ENCODE measurements around the gene RALGDS.
A peak's percentile ranks its signal among the peaks of the same experiment; 100 is the strongest.
"Not testable (repeated sequence)": the region's sequence is repeated elsewhere in the genome, so short reads cannot be mapped to it uniquely, and the experiment has no call there.

The RALGDS gene

DNA sequence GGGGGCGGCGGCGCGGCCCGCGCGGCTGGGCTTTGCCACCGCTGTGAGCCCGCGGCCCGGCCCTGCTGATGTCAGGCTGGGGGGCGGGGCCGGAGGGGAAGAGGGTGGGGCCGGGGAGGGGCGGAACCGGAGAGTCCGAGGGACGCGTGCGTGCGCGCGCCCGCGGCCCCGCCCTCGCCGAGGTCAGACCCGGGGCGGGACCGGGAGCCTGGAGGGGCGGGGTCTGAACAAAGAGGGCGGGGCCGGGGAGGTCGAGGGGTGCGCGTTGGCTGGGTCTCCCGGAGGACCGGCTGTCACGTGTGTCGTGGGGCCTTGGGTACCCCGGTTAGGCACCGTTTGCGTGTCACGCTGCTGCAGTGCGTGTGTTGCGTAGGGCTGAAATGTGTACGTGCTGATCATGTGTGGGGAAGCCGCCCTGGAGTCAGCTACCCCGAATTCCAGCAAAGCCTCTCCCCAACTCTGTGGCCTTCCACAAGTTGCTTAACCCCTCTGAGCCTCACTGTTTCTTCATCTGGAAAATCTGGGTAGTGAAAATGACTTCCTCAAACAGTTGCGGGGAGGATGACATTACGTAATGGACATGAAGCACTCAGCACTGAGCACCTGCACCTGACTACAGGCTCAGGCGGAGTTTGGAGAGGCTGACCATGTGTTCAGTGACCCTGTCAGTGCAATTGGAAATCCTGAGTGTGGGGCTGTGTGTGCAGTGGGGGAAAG lies at the start of gene RALGDS:
TSS of gene RALGDS (minus strand) at position 43 of the 717 bp plus-strand sequence. CDS start 86 bp downstream, outside the sequence.
- peak; percentile 93 for DNase-seq (ENCODE audit: low read depth)
- TF ChIP-seq, protein P1, sequence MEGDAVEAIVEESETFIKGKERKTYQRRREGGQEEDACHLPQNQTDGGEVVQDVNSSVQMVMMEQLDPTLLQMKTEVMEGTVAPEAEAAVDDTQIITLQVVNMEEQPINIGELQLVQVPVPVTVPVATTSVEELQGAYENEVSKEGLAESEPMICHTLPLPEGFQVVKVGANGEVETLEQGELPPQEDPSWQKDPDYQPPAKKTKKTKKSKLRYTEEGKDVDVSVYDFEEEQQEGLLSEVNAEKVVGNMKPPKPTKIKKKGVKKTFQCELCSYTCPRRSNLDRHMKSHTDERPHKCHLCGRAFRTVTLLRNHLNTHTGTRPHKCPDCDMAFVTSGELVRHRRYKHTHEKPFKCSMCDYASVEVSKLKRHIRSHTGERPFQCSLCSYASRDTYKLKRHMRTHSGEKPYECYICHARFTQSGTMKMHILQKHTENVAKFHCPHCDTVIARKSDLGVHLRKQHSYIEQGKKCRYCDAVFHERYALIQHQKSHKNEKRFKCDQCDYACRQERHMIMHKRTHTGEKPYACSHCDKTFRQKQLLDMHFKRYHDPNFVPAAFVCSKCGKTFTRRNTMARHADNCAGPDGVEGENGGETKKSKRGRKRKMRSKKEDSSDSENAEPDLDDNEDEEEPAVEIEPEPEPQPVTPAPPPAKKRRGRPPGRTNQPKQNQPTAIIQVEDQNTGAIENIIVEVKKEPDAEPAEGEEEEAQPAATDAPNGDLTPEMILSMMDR (IDR thresholded peaks at IDR 0.05; ENCODE audit: insufficient read depth, low read depth, low read length, missing control alignments), result no peak
- H3K4me3 ChIP-seq (ENCODE audit: low read depth, low read length), result peak within 1 kb of the TSS; percentile 67

DNA sequence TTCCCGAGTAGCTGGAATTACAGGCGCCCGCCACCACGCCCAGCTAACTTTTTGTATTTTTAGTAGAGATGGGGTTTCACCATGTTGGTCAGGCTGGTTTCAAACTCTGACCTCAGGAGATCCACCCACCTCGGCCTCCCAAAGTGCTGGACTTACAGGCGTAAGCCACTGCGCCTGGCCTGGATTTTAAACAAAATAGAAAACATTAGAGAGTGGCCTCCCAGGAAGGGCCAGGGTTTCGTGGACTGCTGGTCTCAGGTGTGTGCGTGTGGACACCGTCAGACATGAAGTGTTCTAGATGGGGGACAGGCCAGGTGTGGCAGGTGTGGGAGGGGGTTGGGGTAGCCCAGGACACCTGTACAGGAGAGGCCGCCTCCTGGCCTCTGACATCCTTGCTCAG lies 49.7 kb upstream of the RALGDS start:
- no peak overlapping the region for H3K4me3 ChIP-seq (ENCODE audit: low read depth, low read length)
- TF ChIP-seq, protein P1 (IDR thresholded peaks at IDR 0.05; ENCODE audit: insufficient read depth, low read depth, low read length, missing control alignments), result no peak
- DNase-seq (ENCODE audit: low read depth), result no peak

DNA sequence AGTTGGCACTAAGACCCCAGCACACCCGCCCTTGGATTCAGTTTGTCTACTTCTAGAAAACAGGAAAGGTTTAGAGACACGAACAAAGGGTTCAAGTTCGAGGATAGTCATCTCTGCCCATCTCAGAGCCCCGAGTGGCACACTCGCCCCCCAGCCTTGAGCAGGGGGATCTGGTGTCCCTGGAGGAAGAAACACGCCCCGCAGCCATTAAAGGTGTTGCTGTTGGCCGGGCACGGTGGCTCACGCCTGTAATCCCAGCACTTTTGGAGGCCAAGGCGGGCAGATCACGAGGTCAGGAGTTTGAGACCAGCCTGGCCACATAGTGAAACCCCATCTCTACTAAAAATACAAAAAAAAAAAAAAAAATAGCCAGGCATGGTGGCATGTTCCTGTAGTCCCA lies 48.6 kb upstream of the RALGDS start:
- DNase-seq (ENCODE audit: low read depth); H3K4me3 ChIP-seq (ENCODE audit: low read depth, low read length): not testable (repeated sequence)

DNA sequence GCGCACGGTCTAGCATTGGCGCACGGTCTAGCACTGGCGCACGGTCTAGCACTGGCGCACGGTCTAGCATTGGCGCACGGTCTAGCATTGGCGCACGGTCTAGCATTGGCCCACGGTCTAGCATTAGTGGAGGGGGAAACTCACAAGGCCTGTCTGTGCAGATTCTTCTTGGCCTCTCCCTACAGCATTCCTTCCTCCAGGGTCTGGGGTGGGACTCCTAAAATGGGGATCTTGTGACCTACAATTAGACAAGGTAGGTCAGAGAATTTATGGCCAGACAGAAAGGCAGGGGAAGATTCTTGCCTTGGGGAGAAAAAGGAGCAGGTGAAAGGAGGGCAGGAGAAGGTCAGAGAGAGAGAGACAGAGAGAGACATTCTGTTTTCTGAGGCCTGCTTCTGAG lies 48.1 kb upstream of the RALGDS start:
- TF ChIP-seq, protein P1 (IDR thresholded peaks at IDR 0.05; ENCODE audit: insufficient read depth, low read depth, low read length, missing control alignments), result no peak
- H3K4me3 ChIP-seq (ENCODE audit: low read depth, low read length), result no peak overlapping the region
- DNase-seq (ENCODE audit: low read depth), result no peak

DNA sequence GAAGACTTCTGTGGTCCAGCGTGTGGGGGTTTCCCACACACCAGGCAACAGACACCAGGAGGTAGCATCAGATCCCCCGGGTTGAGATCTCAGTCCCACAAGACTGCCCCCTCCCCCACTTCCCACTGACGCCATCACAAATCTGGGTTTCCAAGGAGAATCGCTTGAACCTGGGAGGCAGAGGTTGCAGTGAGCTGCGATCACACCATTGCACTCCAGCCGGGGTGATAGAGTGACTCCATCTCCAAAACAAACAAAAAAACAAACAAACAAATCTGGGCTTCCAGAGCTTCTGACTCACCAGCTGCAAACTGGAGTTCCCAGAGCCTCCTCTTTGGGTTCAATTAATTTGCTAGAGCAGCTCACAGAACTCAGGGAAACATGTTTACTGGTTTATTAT lies 47.4 kb upstream of the RALGDS start:
- TF ChIP-seq, protein P1 (IDR thresholded peaks at IDR 0.05; ENCODE audit: insufficient read depth, low read depth, low read length, missing control alignments), result no peak
- DNase-seq (ENCODE audit: low read depth), result no peak
- no peak overlapping the region for H3K4me3 ChIP-seq (ENCODE audit: low read depth, low read length)

DNA sequence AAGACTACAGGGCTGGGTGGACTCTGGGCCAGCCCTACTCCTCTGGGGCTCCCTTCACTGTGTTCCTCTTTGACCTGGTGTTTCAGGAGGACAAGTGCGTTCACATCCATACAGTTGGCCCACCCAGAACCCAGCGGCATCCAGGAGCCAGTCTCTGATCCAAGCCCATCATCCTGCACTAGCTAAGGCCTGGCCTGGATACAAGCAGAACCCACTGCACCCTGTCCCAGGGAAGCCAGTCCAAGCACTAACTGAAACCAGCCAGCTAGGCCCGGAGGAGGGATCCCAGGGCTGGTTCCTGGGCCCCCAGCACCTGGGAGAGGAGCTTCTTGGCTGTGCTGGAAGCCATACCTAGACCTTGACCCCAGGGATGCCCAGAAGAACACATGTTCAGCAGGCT lies 46.7 kb upstream of the RALGDS start:
- no peak for DNase-seq (ENCODE audit: low read depth)
- TF ChIP-seq, protein P1 (IDR thresholded peaks at IDR 0.05; ENCODE audit: insufficient read depth, low read depth, low read length, missing control alignments), result no peak

DNA sequence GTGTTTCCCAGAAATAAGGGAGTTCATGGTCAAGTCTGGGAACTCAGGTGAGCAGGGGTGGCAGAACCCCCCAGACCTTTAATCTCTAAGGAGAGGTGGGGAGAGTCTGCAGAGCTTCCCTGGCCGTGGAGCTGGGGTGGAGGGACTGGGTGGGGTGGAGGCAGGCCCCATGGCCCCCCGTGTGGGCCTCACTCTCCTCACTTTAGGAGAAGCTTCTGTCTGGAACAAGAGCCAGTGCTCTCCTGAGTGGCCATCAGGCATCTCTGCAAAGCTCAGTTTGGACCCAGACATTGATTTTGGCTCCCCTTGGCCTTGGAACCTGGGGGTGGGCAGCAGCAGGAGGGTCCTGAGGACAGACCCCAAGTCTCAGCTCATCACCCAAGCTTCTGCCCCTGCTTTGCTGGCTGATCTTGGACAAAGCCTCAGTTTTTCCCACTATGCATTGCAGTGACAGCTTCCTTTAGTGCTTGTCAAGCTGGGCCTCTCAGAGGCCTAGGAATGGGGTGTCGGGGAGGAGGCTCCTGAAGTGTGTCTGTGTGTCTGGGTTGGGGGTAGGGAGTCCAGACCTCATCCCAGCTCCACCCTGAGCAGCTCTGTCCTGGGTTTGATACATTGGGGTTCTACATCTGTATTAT lies 46.2 kb upstream of the RALGDS start:
- no peak for DNase-seq (ENCODE audit: low read depth)
- TF ChIP-seq, protein P1 (IDR thresholded peaks at IDR 0.05; ENCODE audit: insufficient read depth, low read depth, low read length, missing control alignments), result no peak
- no peak overlapping the region for H3K4me3 ChIP-seq (ENCODE audit: low read depth, low read length)

More for the DNA sequence above, 46.7 kb upstream of the RALGDS start:
- no peak overlapping the region for H3K4me3 ChIP-seq (ENCODE audit: low read depth, low read length)
